GM18907 (cell line): ENCODE data around the gene WNT3A.

Source experiments
- ATAC-seq: cut with Tn5 transposase; IDR thresholded peaks from one replicate; pipeline ENCODE4 v1.9.1; 2021; ENCODE audit warnings: mild to moderate bottlenecking, moderate library complexity; ENCODE audit not compliant: unreplicated experiment

WNT3A gene

DNA sequence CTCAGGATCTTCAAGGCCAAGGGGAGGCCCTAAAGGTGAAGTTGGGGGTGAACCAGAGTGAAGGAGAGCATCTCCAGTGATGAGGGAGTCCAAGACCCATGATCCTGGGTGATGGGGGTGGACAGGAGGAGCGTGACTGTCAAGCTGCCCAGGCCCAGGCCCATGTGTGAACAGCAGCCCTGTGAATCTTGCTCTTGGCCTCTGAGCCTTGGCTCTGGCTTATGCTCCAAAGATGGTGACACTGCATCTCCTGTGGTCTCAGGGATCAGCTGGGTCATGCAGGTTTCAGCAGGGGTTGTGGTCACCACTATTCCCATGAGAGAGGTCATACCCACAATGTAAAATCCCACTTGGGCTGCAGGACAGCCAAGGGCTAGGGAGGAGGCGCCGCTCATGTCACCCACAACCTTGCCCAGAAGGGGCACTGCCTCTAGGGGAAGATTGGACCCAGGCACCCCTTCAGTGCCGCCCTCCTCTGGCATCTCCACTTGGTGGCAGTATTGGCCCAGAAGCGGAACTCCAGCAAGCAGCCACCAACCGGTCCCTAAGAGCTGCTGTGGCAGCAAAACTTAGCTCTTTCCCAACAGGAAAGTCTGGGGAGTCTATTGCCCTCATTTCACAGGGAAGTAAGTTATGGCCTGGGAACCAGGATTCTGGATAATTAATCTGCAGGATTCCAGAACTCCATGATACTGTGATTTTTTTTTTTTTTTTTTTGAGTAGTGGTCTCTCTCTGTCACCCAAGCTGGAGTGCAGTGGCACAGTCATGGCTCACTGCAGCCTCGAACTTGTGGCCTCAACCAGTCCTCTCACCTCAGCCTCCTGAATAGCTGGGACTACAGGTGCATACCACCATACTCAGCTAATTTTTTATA, 7.5 kb upstream of the WNT3A start:
- ATAC-seq: peak; percentile 94

DNA sequence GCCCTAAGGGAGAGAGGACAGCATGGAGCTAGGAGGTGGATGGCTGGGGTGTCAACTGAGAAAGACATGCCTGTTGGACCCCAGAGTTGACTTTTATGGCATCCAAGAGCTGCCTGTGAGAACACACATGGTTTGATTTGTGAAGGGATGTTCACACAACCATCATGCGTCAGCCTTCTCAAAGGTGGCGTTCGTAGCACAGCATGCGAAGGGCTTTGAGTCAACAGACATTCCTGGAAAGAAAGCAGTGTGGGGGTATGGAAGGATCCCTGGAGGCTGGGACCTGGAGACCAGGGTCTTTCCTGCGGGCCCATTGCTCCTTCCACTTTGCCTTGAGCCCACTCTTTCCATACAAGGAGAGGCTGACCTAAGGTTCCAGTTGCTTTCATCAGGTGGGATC, 6.4 kb upstream of the WNT3A start:
- no peak for ATAC-seq

DNA sequence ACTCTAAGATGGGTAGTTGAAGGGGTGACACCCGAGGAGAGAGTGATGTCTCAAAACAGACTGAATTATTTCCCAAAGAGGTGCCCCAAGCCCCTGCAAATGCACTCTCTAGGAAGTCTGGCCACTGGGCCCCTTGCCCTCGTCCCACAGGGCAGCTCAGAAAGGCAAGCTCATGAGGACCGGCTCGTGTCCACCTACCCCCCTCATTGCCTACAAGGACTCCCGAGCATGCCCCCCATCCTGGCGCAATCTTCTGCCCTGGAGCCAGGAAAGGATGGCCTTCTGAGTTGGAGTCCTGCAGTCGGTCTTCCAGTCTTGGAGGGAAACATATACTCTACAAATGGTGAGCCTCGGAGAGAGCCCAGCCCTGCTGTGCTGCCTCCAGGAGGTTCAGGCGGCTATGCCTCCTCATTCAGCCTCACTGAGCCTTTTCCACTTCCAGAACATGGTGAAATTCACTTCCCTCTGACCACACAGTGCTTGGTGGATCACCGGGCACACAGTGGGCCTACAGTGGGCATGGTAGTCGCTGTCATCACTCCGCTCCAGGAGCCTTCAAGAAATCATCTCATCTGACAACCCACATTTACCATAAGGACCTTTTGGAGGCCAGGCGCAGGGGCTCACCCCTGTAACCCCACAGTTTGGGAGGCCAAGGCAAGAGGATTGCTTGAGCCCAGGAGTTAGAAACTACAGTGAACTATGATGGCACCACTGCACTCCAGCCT, 5.8 kb upstream of the WNT3A start:
- no peak for ATAC-seq

- ATAC-seq: no peak
Observed at GRCh38 chr1:228001738-228002535, 4.9 kb upstream of the WNT3A start.

DNA sequence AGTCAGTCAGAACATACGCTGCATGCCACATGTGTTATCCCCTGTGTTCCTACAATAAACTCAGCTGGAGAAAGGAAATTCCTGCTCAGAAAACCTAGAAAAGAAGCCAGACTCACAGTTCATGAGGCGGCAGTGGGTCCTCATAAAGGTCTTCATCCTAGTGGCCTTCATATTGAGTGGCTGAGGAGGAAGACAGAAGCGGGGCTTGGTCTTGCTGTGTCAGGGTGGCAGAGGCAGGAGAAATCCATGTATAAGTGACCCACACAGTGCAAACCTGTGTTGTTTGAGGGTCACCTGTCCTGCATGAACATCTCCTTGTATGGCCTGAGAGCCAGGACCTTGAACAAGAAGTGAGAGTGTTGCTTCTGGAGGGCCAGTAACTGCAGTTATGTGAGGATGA, 4.0 kb upstream of the WNT3A start:
- ATAC-seq: no peak

DNA sequence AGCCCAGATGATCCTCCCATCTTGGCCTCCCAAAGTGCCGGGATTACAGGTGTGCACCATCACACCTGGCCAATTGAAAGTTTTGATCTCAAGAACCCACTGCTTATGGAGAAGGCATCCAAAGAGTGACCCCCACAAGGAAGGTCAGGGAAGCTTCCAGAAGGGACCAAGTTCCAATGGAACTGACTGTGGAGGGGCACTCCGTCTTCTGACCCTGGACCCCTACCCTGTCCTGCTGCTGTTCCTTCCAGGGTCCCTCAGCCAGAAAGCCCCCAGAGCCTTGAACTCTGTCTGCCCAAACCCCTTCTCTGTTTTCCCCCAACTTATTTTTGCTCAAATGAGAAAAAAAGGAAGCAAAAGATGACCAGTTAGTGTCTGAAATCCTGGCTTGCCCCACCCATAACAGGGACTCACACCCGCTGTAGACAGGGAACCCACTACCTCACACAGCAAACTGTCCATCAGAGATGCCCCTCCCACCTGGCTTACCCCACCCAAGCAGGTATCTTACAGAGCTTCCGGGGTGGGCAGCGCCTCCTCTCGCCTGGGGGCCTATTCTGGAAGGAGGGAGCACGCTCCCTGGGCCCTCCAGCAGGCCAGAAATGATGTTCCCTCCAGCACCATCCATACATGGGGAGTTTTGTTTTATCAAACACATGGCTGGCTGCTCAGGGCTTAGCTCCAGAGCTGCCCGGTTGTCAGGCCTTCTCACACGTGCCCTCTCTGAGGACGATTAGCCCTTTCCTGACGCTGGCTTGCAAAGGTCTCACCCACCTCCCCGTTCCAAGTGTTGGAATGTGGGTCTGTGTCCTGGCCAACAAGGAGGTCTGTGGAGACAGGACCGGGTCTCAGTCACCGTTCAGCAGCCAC, 3.1 kb upstream of the WNT3A start:
- no peak for ATAC-seq

DNA sequence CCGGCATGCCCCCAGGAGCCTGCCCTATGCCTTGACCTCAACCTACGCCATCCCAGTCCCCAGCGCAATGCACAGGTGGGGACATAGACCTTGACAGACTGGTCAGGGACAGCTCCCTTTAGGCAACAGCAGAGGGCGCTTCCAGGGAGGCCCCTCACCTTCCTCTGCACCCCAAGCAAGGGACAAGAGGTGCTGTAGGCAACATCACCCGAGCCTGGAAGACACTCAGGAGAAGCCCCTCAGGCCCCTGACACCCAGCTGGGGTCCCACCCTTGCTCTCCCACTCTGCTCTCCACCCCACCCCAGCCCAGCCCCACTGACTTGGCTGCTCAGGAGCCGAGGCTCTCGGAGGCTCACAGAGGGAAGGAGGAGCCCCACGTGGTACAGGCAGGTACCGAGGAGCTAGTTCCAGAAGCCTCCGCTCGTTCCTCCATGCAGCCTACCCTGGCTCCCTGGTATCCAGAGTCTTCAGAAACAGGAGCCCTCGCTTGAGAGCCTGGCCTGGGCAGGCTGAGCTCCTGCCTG, 2.4 kb upstream of the WNT3A start:
- no peak for ATAC-seq

- no peak for ATAC-seq
Observed at GRCh38 chr1:228004856-228005462, 1.8 kb upstream of the WNT3A start.

GRCh38 chr1:228005511-228006033, 1.2 kb upstream of the WNT3A start:
- no peak for ATAC-seq

GRCh38 chr1:228006034-228006785, 588 bp upstream of the WNT3A start:
- ATAC-seq: no peak

DNA sequence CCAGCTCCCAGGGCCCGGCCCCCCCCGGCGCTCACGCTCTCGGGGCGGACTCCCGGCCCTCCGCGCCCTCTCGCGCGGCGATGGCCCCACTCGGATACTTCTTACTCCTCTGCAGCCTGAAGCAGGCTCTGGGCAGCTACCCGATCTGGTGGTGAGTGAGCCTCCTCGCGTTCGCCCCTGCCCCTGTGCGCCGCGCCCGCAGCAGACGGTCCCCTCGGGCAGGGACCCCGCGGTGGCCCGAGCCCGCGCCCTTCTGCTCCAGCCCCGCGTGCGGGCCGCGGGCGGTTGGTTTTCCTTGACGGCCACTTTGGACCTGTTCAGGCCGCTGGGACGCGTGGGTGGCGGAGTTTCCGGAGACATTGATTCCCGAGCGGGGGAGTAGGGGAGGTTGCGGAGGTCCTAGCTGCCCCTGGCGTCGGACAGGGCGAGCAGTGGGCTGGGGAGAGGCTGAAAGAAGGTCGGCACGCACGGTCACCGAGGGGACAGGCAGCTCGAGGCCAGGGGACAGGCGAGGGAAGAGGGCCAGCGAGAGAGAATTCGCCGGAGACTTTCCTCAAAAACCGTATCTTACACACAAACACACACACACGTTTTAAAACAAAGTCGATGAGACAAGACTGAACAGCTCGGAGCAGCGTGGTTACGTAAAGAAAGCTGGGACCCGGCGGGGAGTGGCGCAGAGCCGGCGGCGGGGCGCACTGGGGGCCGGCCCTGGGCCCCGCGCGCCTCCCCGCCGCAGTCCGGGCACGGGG, 427 bp downstream of the WNT3A start:
- no peak for ATAC-seq

GRCh38 chr1:228007801-228008341, 1.1 kb downstream of the WNT3A start:
- ATAC-seq: no peak

- no peak for ATAC-seq
Observed at GRCh38 chr1:228008391-228009115, 1.8 kb downstream of the WNT3A start.

- ATAC-seq: no peak
Observed at GRCh38 chr1:228009116-228009827, 2.5 kb downstream of the WNT3A start.

- peak; percentile 66 for ATAC-seq
Observed at GRCh38 chr1:228009828-228010775, 3.3 kb downstream of the WNT3A start.
